GM12801 (cell line): ENCODE measurements around the gene ZXDC.

ENCODE experiments used
- TF ChIP-seq, protein P1 (sequence below): IDR thresholded peaks from one replicate; pipeline ENCODE4 v1.5.1; 2011; ENCODE audit warnings: control low read depth; ENCODE audit not compliant: insufficient read length; ENCODE audit errors: extremely low read depth

Gene ZXDC

DNA sequence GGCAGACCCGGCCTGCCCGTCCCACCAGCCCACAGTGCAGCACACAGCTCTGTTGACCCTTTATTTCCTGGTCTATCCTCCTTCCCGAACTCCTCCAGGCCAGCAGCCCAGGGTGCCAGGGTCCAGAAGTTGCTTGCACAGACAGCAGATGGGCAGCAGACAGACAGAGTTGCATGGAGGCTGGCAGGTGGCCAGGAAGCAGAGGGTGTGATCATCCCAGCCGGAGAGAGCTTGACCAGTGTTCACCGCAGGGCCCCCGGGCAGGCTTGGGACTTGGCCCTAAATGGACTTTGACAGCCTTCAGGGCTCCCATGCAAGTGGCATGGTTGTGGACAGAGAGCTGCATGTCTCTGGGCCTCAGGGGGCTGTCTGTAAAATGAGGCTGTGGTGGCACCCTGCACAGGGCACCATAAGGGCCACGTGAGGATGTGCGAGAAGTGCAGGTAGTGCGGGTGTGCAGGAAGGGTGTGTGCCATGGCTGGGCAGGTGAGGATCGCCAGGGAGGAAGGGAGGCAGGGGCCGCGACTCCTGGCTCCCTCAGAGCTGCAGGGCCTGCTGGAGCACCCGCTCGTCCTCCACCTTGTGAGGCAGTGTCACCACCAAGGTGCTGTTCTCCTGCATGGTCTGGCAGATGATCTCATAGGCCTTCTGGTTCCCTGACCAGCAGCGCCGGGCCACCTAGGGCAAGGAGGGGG lies 6.3 kb upstream of the ZXDC start:
- TF ChIP-seq, protein P1, sequence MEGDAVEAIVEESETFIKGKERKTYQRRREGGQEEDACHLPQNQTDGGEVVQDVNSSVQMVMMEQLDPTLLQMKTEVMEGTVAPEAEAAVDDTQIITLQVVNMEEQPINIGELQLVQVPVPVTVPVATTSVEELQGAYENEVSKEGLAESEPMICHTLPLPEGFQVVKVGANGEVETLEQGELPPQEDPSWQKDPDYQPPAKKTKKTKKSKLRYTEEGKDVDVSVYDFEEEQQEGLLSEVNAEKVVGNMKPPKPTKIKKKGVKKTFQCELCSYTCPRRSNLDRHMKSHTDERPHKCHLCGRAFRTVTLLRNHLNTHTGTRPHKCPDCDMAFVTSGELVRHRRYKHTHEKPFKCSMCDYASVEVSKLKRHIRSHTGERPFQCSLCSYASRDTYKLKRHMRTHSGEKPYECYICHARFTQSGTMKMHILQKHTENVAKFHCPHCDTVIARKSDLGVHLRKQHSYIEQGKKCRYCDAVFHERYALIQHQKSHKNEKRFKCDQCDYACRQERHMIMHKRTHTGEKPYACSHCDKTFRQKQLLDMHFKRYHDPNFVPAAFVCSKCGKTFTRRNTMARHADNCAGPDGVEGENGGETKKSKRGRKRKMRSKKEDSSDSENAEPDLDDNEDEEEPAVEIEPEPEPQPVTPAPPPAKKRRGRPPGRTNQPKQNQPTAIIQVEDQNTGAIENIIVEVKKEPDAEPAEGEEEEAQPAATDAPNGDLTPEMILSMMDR: no peak

DNA sequence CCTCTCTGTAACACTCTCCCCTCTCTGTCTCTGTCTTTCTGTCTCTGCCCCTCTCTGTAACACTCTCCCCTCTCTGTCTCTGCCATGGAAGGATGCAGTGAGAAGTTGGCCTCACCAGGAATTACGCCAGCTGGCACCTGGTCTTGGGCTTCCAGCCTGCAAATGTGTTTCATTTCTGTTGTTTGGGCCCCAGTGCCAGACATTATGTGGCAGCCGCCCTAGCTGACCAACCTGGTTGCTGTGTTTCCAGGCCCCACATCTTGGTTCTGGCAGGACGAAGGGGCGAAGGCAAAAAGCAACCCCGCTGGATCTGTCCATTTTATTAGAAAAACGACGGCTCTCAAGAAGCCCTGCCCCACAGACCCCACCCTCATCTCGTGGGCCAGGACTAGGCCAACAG lies 5.2 kb upstream of the ZXDC start:
- TF ChIP-seq, protein P1: no peak

DNA sequence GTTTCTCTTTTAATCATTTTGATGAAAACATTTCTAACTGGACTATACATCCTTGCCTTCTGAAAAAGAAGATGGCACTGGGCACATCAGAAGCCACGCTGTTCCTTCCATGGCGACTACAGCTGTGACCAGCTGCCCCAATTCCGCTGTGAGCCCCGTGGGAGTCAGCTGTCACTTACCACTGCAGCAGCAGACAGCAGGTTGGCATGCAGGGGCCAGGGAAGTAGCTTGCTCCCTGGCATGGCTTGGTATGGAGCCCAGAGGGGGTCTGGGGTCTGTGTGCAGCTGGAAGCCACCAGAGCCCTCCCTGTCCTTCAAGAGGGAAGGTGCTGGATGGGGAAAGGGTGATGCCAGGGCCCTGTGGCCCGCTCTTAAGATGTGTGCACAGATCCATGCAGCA lies 4.5 kb upstream of the ZXDC start:
- TF ChIP-seq, protein P1: no peak

DNA sequence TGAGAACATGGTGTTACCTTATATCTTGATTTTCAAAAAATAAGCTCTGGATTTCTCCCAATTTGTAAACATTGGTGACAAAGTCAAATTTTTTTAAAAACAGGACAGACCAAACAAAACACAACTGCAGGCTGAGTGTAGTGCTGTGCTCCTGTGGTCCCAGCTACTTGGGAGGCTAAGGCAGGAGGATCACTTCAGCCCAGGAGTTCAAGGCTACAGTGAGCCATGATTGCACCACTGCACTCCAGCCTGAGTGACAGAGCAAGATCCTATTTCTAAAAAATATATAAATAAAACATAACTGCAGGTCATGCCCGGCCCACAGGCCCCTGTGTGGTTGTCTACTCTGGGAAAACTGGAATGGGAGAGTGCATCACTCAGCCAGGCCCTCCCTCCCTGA lies 4.0 kb upstream of the ZXDC start:
- TF ChIP-seq, protein P1: no peak

DNA sequence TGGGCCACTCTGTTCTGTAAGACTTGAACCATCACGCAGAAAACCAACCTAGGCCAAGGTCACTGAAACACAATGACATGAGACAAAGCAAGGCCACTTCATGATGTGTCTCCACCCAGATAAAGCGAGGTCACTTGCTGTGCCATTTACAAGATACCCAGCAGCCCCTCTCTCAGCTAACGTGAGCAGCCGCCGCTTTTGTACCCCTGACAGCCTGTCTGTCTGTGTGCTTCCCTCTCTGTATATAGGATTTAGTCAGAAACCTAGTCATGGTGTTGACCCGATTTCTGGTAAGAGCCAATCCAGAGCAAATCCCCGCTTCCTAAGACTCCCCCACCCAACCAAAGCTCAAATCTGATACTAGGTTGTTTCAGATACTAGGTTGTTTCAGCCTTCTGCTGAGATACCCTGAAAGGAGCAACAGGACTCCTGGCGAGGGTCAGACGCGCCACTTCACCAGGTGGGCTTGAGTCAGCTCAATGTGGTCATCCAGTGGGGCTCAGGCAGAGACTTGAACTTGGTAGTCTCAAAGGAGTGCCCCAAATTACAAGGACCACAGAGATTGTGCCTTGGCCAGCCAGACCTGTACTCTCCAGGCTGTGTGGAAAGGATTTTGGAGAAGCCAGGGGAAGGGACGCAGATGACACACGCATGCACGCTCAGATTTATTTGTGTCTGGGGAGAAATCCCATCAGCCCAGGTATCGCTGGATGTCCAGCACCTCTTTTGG lies 3.1 kb upstream of the ZXDC start:
- TF ChIP-seq, protein P1: no peak

DNA sequence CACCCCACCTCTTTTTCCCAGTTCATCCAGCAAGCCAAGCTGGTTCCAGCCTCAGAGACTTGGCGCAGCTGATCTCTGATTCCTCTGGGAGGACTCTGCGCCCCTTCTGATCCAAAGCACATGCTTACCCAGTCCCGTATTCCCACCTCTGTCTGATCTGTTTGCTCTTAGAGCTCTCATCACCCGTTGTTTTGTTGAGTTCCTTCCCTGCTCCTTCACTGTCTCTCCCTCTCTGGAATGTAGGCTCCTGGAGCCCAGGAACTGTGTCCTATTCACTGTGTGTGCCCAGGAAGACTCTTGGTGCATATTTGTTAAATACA lies 1.3 kb upstream of the ZXDC start:
- TF ChIP-seq, protein P1: no peak

DNA sequence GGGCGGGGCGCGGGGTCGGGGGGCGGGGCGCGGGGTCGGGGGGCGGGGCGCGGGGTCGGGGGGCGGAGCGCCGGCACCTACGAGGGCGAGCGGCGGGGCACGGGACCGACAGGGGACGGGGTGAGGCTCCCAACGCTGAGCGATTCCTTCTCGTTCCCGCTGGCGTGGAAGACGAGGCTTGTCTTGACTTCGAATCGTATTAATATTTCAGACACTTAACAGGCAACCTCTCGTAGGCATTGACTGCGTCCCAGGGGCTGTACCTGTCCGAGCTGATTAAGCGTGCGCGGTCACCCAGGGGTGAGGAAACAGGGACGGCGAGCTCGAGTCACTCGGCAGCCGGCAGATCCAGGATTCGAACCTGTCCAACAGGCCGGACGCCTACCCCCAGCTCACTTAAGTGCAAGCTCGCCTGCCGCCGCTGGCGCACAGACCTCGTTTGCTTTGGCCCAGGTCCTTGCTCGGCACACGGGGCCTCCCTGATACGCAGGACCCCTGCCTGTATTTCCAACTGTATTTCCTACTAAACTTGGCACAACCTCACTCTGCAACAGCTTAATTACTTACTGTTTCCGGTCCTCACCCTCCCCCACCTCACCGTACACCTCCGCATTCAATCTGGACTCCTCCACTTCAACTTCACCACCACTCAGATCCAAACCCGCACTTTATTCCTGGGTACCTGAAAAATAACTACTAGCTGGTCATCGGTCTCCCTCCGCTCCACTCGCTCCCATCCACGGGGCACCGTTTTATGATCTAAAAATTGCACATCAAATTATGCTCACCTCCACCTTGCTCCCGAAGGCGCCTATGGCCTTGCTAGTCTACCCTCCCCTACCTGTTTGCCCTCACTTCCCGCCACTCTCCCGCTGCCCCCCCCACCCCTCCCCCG lies 722 bp upstream of the ZXDC start:
- TF ChIP-seq, protein P1: no peak
